GM23338 (cell line): Measurements from ENCODE around the gene GPR61. TPM values are rescaled to one million over a fixed set of nuclear protein-coding genes. Genes with fewer than 3 reads are reported as not detected.

Source experiments
- ATAC-seq: fragments of 200-7000 bp; cut with Tn5 transposase; 3 replicates; pipeline ENCODE4 v1.9.1; 2020
- DNase-seq: peaks from one replicate; pipeline ENCODE4 v3.0.0-alpha.2; 2015; ENCODE audit warnings: low spot score
- H2AFZ ChIP-seq: fragments of 200-600 bp; sonication (generic); 2 replicates; pipeline ENCODE4 v1.8.0; 2016; ENCODE audit warnings: antibody characterized with exemption, mild to moderate bottlenecking, moderate library complexity
- H3F3A ChIP-seq: fragments of 200-600 bp; sonication (generic); replicated peaks from 2 replicates; pipeline ENCODE4 v1.8.0; 2017; ENCODE audit warnings: antibody characterized with exemption, mixed run types, low read depth
- H3K27ac ChIP-seq: fragments of 200-600 bp; sonication (generic); 2 replicates; pipeline ENCODE4 v1.6.1; 2016; ENCODE audit warnings: low read depth
- H3K27me3 ChIP-seq: fragments of 200-600 bp; sonication (generic); 2 replicates; pipeline ENCODE4 v1.8.0; 2016; ENCODE audit warnings: mild to moderate bottlenecking, mixed run types, moderate library complexity; ENCODE audit not compliant: insufficient read depth
- H3K36me3 ChIP-seq: fragments of 200-600 bp; sonication (generic); 2 replicates; pipeline ENCODE4 v1.8.0; 2016; ENCODE audit warnings: mild to moderate bottlenecking; ENCODE audit not compliant: insufficient read depth
- H3K4me1 ChIP-seq: fragments of 200-600 bp; sonication (generic); 2 replicates; pipeline ENCODE4 v1.8.0; 2016; ENCODE audit warnings: mild to moderate bottlenecking, moderate library complexity; ENCODE audit not compliant: insufficient read depth
- H3K4me2 ChIP-seq: fragments of 200-600 bp; sonication (generic); 2 replicates; pipeline ENCODE4 v1.7.1; 2017; ENCODE audit warnings: mixed run types
- H3K4me3 ChIP-seq: fragments of 200-600 bp; sonication (generic); 2 replicates; pipeline ENCODE4 v1.6.1; 2016; ENCODE audit warnings: mixed run types
- H3K79me2 ChIP-seq: fragments of 200-600 bp; sonication (generic); replicated peaks from 2 replicates; pipeline ENCODE4 v1.8.0; 2017; ENCODE audit warnings: mild to moderate bottlenecking; ENCODE audit not compliant: insufficient read depth
- H3K9me2 ChIP-seq: fragments of 200-600 bp; sonication (generic); 2 replicates; pipeline ENCODE4 v1.8.0; 2017; ENCODE audit not compliant: insufficient read depth
- H4K20me1 ChIP-seq: fragments of 200-600 bp; sonication (generic); replicated peaks from 2 replicates; pipeline ENCODE4 v1.8.0; 2017; ENCODE audit warnings: mild to moderate bottlenecking; ENCODE audit not compliant: insufficient read depth
- H3K27ac Mint-ChIP-seq: 2 replicates; pipeline ENCODE4 v1.8.0; 2020; ENCODE audit warnings: inconsistent platforms, mild to moderate bottlenecking, moderate library complexity, mixed read lengths
- H3K27me3 Mint-ChIP-seq: 3 replicates; pipeline ENCODE4 v1.8.0; 2022; ENCODE audit warnings: low read depth, mild to moderate bottlenecking, moderate library complexity, mixed read lengths, inconsistent platforms; ENCODE audit not compliant: insufficient read depth, poor library complexity
- H3K36me3 Mint-ChIP-seq: 3 replicates; pipeline ENCODE4 v1.8.0; 2021; ENCODE audit warnings: low read depth, mild to moderate bottlenecking, inconsistent platforms, moderate library complexity, mixed read lengths
- H3K4me1 Mint-ChIP-seq: 3 replicates; pipeline ENCODE4 v1.8.0; 2020; ENCODE audit warnings: mild to moderate bottlenecking, inconsistent platforms, mixed read lengths
- H3K4me3 Mint-ChIP-seq: 3 replicates; pipeline ENCODE4 v1.8.0; 2021; ENCODE audit warnings: moderate library complexity, mild to moderate bottlenecking, inconsistent platforms, mixed read lengths
- H3K9me3 Mint-ChIP-seq: 3 replicates; pipeline ENCODE4 v1.8.0; 2020; ENCODE audit warnings: moderate library complexity, mild to moderate bottlenecking, inconsistent platforms, mixed read lengths
- CREB1 ChIP-seq: fragments of 250-450 bp; sonication (Bioruptor Pico); IDR thresholded peaks from 2 replicates; pipeline ENCODE4 v1.5.0; 2020; ENCODE audit warnings: low read depth, mild to moderate bottlenecking, moderate library complexity
- CTCF ChIP-seq, 2 experiments: fragments of 200-600 bp in 1 of 2; sonication (generic) in 1 of 2; conservative IDR thresholded peaks; 2 replicates each; pipeline versions ENCODE4 v1.5.1 to v1.6.1; 2016 to 2017; ENCODE audit warnings: antibody characterized with exemption in 2 of 2, low read depth in 2 of 2, mild to moderate bottlenecking in 2 of 2, moderate library complexity in 1 of 2
- EZH2 ChIP-seq: fragments of 200-600 bp; sonication (generic); IDR thresholded peaks from one replicate; pipeline ENCODE4 v1.8.0; 2017; ENCODE audit warnings: antibody characterized with exemption, mild to moderate bottlenecking, low read depth; ENCODE audit not compliant: unreplicated experiment
- EZH2phosphoT487 ChIP-seq: fragments of 200-600 bp; sonication (generic); IDR thresholded peaks from one replicate; pipeline ENCODE4 v1.8.1; 2018; ENCODE audit warnings: antibody characterized with exemption; ENCODE audit not compliant: unreplicated experiment
- JUNB ChIP-seq: IDR thresholded peaks from one replicate; pipeline ENCODE4 v1.6.1; 2016; ENCODE audit warnings: antibody characterized with exemption; ENCODE audit not compliant: unreplicated experiment
- NANOG ChIP-seq: IDR thresholded peaks from 2 replicates; pipeline ENCODE4 v1.6.1; 2016; ENCODE audit warnings: antibody characterized with exemption, borderline replicate concordance
- ZNF114 ChIP-seq: fragments of 250-450 bp; sonication (Bioruptor Pico); IDR thresholded peaks from 2 replicates; pipeline ENCODE4 v1.5.0; 2020; ENCODE audit warnings: mild to moderate bottlenecking, moderate library complexity
- ZNF331 ChIP-seq: fragments of 250-450 bp; sonication (Bioruptor Pico); IDR thresholded peaks from 2 replicates; pipeline ENCODE4 v1.5.0; 2020; ENCODE audit warnings: low read depth, mild to moderate bottlenecking, moderate library complexity
- polyA plus RNA-seq: library from polyadenylated mRNA; unstranded; fragments of >200 nt; fragmentation: Nextera tagmentation; extraction: Ambion mirVana; gene quantifications from 2 replicates; pipeline ENCODE4 v1.2.1, GENCODE V29; 2016
- total RNA-seq: library from RNA; depleted of rRNA; stranded (reverse); fragments of >200 nt; shearing (Covaris generic); gene quantifications from 2 replicates; pipeline ENCODE4 v1.2.3, GENCODE V29; 2014
- TF ChIP-seq, protein P1 (sequence below): fragments of 250-450 bp; sonication (Bioruptor Pico); IDR thresholded peaks from 2 replicates; pipeline ENCODE4 v1.5.0; 2020; ENCODE audit warnings: mild to moderate bottlenecking, moderate library complexity
- TF ChIP-seq, protein P2 (sequence below): IDR thresholded peaks from 2 replicates; pipeline ENCODE4 v1.6.1; 2016; ENCODE audit warnings: antibody characterized with exemption

The GPR61 gene
- total and polyA plus RNA-seq, 2 experiments from 2014 or later, result 0.13 TPM; not detected in 1

GRCh38 chr1:109535971-109536491 is 3.6 kb upstream of the GPR61 start (continued):
- TF ChIP-seq, protein P1, sequence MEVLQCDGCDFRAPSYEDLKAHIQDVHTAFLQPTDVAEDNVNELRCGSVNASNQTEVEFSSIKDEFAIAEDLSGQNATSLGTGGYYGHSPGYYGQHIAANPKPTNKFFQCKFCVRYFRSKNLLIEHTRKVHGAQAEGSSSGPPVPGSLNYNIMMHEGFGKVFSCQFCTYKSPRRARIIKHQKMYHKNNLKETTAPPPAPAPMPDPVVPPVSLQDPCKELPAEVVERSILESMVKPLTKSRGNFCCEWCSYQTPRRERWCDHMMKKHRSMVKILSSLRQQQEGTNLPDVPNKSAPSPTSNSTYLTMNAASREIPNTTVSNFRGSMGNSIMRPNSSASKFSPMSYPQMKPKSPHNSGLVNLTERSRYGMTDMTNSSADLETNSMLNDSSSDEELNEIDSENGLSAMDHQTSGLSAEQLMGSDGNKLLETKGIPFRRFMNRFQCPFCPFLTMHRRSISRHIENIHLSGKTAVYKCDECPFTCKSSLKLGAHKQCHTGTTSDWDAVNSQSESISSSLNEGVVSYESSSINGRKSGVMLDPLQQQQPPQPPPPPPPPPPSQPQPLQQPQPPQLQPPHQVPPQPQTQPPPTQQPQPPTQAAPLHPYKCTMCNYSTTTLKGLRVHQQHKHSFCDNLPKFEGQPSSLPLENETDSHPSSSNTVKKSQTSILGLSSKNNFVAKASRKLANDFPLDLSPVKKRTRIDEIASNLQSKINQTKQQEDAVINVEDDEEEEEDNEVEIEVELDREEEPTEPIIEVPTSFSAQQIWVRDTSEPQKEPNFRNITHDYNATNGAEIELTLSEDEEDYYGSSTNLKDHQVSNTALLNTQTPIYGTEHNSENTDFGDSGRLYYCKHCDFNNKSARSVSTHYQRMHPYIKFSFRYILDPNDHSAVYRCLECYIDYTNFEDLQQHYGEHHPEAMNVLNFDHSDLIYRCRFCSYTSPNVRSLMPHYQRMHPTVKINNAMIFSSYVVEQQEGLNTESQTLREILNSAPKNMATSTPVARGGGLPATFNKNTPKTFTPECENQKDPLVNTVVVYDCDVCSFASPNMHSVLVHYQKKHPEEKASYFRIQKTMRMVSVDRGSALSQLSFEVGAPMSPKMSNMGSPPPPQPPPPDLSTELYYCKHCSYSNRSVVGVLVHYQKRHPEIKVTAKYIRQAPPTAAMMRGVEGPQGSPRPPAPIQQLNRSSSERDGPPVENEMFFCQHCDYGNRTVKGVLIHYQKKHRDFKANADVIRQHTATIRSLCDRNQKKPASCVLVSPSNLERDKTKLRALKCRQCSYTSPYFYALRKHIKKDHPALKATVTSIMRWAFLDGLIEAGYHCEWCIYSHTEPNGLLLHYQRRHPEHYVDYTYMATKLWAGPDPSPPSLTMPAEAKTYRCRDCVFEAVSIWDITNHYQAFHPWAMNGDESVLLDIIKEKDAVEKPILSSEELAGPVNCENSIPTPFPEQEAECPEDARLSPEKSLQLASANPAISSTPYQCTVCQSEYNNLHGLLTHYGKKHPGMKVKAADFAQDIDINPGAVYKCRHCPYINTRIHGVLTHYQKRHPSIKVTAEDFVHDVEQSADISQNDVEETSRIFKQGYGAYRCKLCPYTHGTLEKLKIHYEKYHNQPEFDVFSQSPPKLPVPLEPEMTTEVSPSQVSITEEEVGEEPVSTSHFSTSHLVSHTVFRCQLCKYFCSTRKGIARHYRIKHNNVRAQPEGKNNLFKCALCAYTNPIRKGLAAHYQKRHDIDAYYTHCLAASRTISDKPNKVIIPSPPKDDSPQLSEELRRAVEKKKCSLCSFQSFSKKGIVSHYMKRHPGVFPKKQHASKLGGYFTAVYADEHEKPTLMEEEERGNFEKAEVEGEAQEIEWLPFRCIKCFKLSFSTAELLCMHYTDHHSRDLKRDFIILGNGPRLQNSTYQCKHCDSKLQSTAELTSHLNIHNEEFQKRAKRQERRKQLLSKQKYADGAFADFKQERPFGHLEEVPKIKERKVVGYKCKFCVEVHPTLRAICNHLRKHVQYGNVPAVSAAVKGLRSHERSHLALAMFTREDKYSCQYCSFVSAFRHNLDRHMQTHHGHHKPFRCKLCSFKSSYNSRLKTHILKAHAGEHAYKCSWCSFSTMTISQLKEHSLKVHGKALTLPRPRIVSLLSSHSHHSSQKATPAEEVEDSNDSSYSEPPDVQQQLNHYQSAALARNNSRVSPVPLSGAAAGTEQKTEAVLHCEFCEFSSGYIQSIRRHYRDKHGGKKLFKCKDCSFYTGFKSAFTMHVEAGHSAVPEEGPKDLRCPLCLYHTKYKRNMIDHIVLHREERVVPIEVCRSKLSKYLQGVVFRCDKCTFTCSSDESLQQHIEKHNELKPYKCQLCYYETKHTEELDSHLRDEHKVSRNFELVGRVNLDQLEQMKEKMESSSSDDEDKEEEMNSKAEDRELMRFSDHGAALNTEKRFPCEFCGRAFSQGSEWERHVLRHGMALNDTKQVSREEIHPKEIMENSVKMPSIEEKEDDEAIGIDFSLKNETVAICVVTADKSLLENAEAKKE (CRISPR knock-in tag), result no peak
- no peak for TF ChIP-seq ZNF114 (CRISPR knock-in tag)
- TF ChIP-seq NANOG, result no peak
- TF ChIP-seq EZH2, result no peak

DNA sequence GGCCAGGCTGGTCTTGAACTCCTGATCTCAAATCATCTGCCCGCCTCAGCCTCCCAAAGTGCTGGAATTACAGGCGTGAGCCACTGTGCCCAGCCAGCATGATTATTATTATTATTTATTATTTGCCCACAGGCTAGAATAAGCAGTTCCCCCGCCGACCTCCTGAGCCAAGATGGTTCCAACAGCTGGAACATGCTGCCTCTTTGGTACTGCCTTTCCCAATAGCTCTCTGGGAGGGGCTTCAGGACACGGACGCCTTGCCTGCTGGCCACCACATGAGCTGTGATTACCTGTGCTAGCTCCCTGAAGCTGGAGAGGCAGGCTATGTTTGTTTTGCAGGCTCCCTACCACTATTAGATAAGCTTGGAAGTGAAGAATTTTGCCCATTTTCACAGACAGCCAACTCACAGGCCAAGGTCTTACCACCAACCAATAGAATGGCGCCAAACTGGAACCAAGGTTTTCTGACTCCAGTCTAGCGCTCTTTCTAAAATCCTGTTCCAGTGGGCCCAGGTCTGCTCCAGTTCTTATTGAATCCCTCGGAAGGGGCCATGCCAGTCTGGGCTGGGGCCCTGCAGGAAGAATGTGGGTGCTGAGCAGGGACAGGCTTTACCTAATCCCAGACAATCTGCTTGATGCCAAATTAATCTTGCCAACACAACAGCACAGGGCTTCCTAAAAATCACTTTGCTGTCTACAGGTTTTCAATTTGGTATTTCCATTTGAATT is 2.1 kb upstream of the GPR61 start:
- Mint-ChIP-seq H3K4me1 (peaks cover 6% of the 10 kb centered on the region), H3K27me3 (peaks cover 3% of the 10 kb centered on the region), H3K36me3 (no peaks in the 10 kb centered on the region), H3K27ac (no peak overlapping the region), H3K9me3 (no peaks in the 10 kb centered on the region), H3K4me3 (no peak overlapping the region)
- Histone ChIP-seq H3K4me3 (no peak overlapping the region), H4K20me1 (no peaks in the 10 kb centered on the region), H3K27ac (no peak overlapping the region), H3K36me3 (no peaks in the 10 kb centered on the region), H3K27me3 (no peaks in the 10 kb centered on the region), H3K79me2 (no peaks in the 10 kb centered on the region), H3K9me2 (no peaks in the 10 kb centered on the region), H3K4me1 (peaks cover 3% of the 10 kb centered on the region; the same call in 1 of the 2 replicates), H3F3A (no peaks in the 10 kb centered on the region), H3K4me2 (no peak overlapping the region), H2AFZ (peak overlapping the region; percentile 89)
- TF ChIP-seq NANOG, result no peak
- no peak for TF ChIP-seq ZNF331 (CRISPR knock-in tag)
- TF ChIP-seq, protein P2, sequence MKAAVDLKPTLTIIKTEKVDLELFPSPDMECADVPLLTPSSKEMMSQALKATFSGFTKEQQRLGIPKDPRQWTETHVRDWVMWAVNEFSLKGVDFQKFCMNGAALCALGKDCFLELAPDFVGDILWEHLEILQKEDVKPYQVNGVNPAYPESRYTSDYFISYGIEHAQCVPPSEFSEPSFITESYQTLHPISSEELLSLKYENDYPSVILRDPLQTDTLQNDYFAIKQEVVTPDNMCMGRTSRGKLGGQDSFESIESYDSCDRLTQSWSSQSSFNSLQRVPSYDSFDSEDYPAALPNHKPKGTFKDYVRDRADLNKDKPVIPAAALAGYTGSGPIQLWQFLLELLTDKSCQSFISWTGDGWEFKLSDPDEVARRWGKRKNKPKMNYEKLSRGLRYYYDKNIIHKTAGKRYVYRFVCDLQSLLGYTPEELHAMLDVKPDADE, result no peak
- TF ChIP-seq JUNB, result no peak
- no peak for TF ChIP-seq CREB1 (CRISPR knock-in tag)
- TF ChIP-seq EZH2phosphoT487, result no peak
- no peak for TF ChIP-seq CTCF (conservative IDR thresholded peaks at IDR 0.05; ENCODE audit: low read depth in 2 of 2)
- no peak for ATAC-seq
- DNase-seq, result no peak
